ENCODE measurements around the gene TUBB2A.
"Not testable (repeated sequence)": the region's sequence is repeated elsewhere in the genome, so short reads cannot be mapped to it uniquely, and the experiment has no call there.

DNA sequence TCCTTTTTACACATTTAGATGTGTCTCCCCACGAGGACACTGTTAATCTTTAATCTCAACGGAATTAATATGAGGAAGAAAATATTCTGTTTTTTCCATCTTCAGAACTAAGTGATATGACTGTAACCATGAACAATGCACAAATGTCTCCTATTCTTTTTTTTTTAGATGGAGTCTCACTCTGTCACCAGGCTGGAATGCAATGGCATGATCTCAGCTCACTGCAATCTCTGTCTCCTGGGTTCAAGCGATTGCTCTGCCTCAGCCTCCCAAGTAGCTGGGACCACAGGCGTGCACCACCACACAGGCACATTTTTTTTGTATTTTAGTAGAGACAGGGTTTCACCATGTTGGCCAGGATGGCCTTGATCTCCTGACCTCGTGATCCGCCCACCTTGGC is 19.5 kb downstream of the TUBB2A start:
- TF ChIP-seq, protein P1, sequence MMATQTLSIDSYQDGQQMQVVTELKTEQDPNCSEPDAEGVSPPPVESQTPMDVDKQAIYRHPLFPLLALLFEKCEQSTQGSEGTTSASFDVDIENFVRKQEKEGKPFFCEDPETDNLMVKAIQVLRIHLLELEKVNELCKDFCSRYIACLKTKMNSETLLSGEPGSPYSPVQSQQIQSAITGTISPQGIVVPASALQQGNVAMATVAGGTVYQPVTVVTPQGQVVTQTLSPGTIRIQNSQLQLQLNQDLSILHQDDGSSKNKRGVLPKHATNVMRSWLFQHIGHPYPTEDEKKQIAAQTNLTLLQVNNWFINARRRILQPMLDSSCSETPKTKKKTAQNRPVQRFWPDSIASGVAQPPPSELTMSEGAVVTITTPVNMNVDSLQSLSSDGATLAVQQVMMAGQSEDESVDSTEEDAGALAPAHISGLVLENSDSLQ (IDR thresholded peaks at IDR 0.05): not testable (repeated sequence)
- not testable (repeated sequence) for TF ChIP-seq SUZ12, SP1 (IDR thresholded peaks at IDR 0.05)

All from HEK293T (cell line).